ENCODE results near the gene EPHA4. TPM values are rescaled to one million over a fixed set of nuclear protein-coding genes. Genes with fewer than 3 reads are reported as not detected.
A peak's percentile ranks its signal among the peaks of the same experiment; 100 is the strongest.

EPHA4 gene
- polyA plus RNA-seq, 3 donors from 2014 or later, result 6.7 to 18.0 (median 14.2) TPM

GRCh38 chr2:221390878-221391277 lies 181.2 kb downstream of the EPHA4 start:
- DNase-seq, result no peak
- no peak overlapping the region for H3K27ac Mint-ChIP-seq
- no peaks in the 10 kb centered on the region for H3K4me1 Mint-ChIP-seq
- H3K9me3 Mint-ChIP-seq, result no peaks in the 10 kb centered on the region
- H3K36me3 Mint-ChIP-seq, result peaks cover 0 to 2% (median 0%) of the 10 kb centered on the region in 3 donors
- H3K27me3 Mint-ChIP-seq (ENCODE audit: low read depth in 3 of 3), result peaks cover 0 to 5% (median 0%) of the 10 kb centered on the region in 3 donors
- H3K4me3 Mint-ChIP-seq, result no peak overlapping the region

DNA sequence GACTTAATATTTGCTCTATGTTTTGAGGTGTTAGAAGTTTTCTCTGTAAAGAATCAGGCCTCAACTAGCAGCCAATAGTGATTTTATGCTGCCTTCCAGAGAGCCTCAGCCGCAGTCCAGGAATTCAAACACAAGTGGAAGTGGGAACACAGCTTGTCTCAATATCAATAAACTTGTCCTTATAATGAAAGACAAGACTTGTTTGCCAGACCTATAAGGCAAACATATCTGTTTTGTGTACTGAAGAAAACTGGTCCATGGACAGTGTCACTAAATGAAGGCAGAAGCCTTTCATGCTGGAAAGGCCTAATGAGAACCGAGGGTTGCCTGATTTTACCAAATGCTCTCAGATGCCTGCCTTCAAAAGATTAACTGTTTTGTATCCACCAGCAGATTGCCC lies 182.2 kb downstream of the EPHA4 start:
- DNase-seq, result no peak
- no peak overlapping the region for H3K27ac Mint-ChIP-seq
- H3K9me3 Mint-ChIP-seq, result no peaks in the 10 kb centered on the region
- H3K27me3 Mint-ChIP-seq (ENCODE audit: low read depth in 3 of 3), result peaks cover 0 to 3% (median 0%) of the 10 kb centered on the region in 3 donors
- H3K36me3 Mint-ChIP-seq, result peaks cover 0 to 3% (median 2%) of the 10 kb centered on the region in 3 donors
- no peaks in the 10 kb centered on the region for H3K4me1 Mint-ChIP-seq
- no peak overlapping the region for H3K4me3 Mint-ChIP-seq

GRCh38 chr2:221389421-221389820 lies 182.7 kb downstream of the EPHA4 start:
- no peak overlapping the region for H3K4me3 Mint-ChIP-seq
- peaks cover 0 to 3% (median 3%) of the 10 kb centered on the region in 3 donors for H3K36me3 Mint-ChIP-seq
- H3K27ac Mint-ChIP-seq, result no peak overlapping the region
- peaks cover 0 to 3% (median 0%) of the 10 kb centered on the region in 3 donors for H3K27me3 Mint-ChIP-seq (ENCODE audit: low read depth in 3 of 3)
- H3K9me3 Mint-ChIP-seq, result no peaks in the 10 kb centered on the region
- DNase-seq, result no peak
- no peaks in the 10 kb centered on the region for H3K4me1 Mint-ChIP-seq

DNA sequence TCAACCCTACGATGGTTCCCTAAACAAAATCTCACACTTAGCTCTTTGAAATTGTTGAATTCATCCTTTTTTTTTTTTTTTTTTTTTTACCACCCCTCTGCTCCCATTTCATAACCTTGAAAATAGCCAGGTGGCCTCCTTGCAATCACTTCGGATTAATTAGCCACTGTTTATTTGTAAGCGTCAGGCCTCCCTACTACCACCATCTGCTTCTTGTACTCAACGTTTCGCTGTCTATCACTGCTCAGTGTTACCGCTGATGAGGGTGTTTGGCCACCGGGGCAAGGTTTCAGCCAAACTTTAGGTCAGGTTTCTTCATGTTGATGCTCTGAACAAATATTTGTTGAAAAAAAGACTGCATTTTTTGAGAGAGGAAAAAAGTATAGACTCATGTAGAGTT lies 183.2 kb downstream of the EPHA4 start:
- H3K4me3 Mint-ChIP-seq, result no peak overlapping the region

DNA sequence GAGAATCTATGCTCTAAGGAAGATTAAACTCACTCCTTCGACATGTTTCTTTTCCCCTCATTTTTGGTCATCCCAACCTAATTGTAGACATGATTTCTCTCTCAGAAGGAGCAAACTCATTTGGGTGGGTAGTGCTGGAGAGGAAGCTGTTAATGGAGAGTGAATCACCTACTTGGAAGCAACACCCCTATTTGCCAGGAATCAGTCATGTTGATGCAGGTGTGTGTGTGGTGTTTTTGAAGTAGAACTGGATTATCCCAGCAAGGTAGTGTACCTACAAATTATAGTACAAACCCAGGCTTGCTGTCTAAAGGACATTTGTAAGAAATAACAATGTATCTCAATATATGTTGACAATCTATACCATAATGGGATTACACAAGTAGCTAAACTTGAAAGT lies 186.4 kb downstream of the EPHA4 start:
- no peak overlapping the region for H3K4me3 Mint-ChIP-seq
- no peaks in the 10 kb centered on the region for H3K4me1 Mint-ChIP-seq
- no peak overlapping the region for H3K27ac Mint-ChIP-seq
- no peak for DNase-seq
- H3K9me3 Mint-ChIP-seq, result no peaks in the 10 kb centered on the region
- H3K27me3 Mint-ChIP-seq (ENCODE audit: low read depth in 3 of 3), result peaks cover 0 to 3% (median 0%) of the 10 kb centered on the region in 3 donors
- H3K36me3 Mint-ChIP-seq, result peaks cover 0 to 3% (median 3%) of the 10 kb centered on the region in 3 donors

More for the DNA sequence above, 183.2 kb downstream of the EPHA4 start:
- H3K9me3 Mint-ChIP-seq, result no peaks in the 10 kb centered on the region
- DNase-seq, result no peak
- no peak overlapping the region for H3K27ac Mint-ChIP-seq
- H3K36me3 Mint-ChIP-seq, result peaks cover 0 to 3% (median 3%) of the 10 kb centered on the region in 3 donors
- H3K4me1 Mint-ChIP-seq, result no peaks in the 10 kb centered on the region
- peaks cover 0 to 3% (median 0%) of the 10 kb centered on the region in 3 donors for H3K27me3 Mint-ChIP-seq (ENCODE audit: low read depth in 3 of 3)

DNA sequence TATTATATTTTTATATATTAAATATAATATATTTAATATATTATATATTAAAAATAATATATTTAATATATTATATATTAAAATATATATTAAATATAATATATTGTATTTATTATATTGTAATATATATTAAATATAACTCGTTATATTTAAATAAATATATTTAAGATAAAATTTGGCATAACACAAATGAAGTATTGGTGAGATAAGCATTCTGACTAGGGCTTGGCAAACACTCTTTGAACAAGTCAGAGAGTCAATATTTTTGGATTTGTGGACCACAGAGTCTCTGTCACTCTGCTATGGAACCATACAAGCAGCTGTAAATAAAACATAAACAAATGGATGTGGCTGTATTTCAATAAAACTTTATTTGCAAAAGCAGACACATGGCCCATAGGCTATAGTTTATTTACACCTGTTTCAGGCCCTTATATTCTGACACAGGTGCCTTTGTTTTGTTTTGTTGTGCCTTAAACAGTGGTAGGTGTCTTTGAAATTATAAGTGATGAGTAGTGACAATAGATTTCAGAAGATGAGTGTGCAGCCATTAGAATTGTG lies 190.1 kb downstream of the EPHA4 start:
- Mint-ChIP-seq H3K9me3 (no peaks in the 10 kb centered on the region), H3K27me3 (ENCODE audit: low read depth in 3 of 3) (peaks cover 0 to 4% (median under 1%) of the 10 kb centered on the region in 3 donors), H3K36me3 (peaks cover 0 to 3% (median 3%) of the 10 kb centered on the region in 3 donors), H3K4me3 (no peak overlapping the region), H3K4me1 (no peaks in the 10 kb centered on the region), H3K27ac (no peak overlapping the region)
- no peak for DNase-seq

DNA sequence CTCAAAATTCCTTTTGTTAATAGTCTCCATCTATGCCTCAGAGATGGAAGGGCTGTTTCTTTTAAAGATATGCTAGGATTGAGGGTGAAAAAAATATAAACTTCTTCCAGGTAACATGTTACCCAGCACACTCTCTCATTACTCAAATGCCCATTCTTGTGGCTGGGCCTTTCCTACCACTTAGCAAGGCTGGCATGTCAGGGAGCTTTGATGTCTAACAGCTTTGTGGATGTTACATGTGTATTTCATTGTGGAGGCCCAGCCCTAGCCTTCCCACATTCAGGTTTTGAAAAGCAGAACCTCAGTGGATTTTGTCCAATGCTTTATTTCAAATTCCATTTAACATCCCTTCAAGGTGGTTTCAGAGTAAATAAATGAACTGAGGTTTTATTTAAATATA lies 191.4 kb downstream of the EPHA4 start:
- Mint-ChIP-seq H3K36me3 (peaks cover 0 to 3% (median 0%) of the 10 kb centered on the region in 3 donors), H3K27me3 (ENCODE audit: low read depth in 3 of 3) (peaks cover 0 to 4% (median 4%) of the 10 kb centered on the region in 3 donors), H3K4me3 (no peak overlapping the region), H3K4me1 (no peaks in the 10 kb centered on the region), H3K27ac (no peak overlapping the region), H3K9me3 (no peaks in the 10 kb centered on the region)
- DNase-seq, result no peak

GRCh38 chr2:221380062-221380461 lies 192.0 kb downstream of the EPHA4 start:
- H3K27me3 Mint-ChIP-seq (ENCODE audit: low read depth in 3 of 3), result peaks cover 0 to 4% (median 4%) of the 10 kb centered on the region in 3 donors
- no peak overlapping the region for H3K4me3 Mint-ChIP-seq
- no peak for DNase-seq
- H3K4me1 Mint-ChIP-seq, result no peaks in the 10 kb centered on the region
- no peaks in the 10 kb centered on the region for H3K9me3 Mint-ChIP-seq
- no peak overlapping the region for H3K27ac Mint-ChIP-seq
- peaks cover 0 to 2% (median 0%) of the 10 kb centered on the region in 3 donors for H3K36me3 Mint-ChIP-seq

DNA sequence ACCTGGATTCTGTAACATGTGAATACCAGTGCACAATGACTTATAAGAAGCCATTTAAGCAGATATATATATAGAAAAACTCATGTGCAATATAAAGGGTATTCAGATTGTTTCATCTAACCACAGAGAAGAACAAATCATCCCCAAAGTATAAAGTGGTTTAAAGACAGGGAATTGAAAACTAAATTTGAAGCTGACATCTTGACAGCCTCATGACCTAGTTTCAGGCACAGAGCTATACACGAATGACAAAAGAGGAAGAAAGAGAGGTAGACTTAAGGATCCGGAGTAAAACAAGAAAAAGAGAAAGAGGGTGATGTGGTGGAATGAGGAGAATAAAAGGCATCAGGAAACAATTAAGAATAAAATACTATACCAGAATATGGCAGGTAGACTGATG lies 194.5 kb downstream of the EPHA4 start:
- Mint-ChIP-seq H3K27ac (no peak overlapping the region), H3K4me3 (no peak overlapping the region), H3K9me3 (no peaks in the 10 kb centered on the region), H3K4me1 (no peaks in the 10 kb centered on the region), H3K36me3 (no peaks in the 10 kb centered on the region), H3K27me3 (ENCODE audit: low read depth in 3 of 3) (peaks cover 1 to 7% (median 4%) of the 10 kb centered on the region in 3 donors)
- no peak for DNase-seq

GRCh38 chr2:221377066-221377465 lies 195.0 kb downstream of the EPHA4 start:
- Mint-ChIP-seq H3K4me1 (no peaks in the 10 kb centered on the region), H3K9me3 (no peaks in the 10 kb centered on the region), H3K36me3 (no peaks in the 10 kb centered on the region), H3K27ac (no peak overlapping the region), H3K27me3 (ENCODE audit: low read depth in 3 of 3) (peaks cover 1 to 9% (median 4%) of the 10 kb centered on the region in 3 donors), H3K4me3 (no peak overlapping the region)
- DNase-seq, result no peak

GRCh38 chr2:221374234-221374633 lies 197.9 kb downstream of the EPHA4 start:
- H3K36me3 Mint-ChIP-seq, result no peaks in the 10 kb centered on the region
- no peaks in the 10 kb centered on the region for H3K9me3 Mint-ChIP-seq
- no peak overlapping the region for H3K4me3 Mint-ChIP-seq
- H3K4me1 Mint-ChIP-seq, result no peaks in the 10 kb centered on the region
- no peak for DNase-seq
- H3K27me3 Mint-ChIP-seq (ENCODE audit: low read depth in 3 of 3), result peaks cover 1 to 23% (median 4%) of the 10 kb centered on the region in 3 donors
- H3K27ac Mint-ChIP-seq, result no peak overlapping the region

GRCh38 chr2:221372907-221373306 lies 199.2 kb downstream of the EPHA4 start:
- no peak overlapping the region for H3K4me3 Mint-ChIP-seq
- DNase-seq, result no peak
- H3K27ac Mint-ChIP-seq, result no peak overlapping the region
- peaks cover 1 to 23% (median 4%) of the 10 kb centered on the region in 3 donors for H3K27me3 Mint-ChIP-seq (ENCODE audit: low read depth in 3 of 3)
- H3K4me1 Mint-ChIP-seq, result no peaks in the 10 kb centered on the region
- no peaks in the 10 kb centered on the region for H3K36me3 Mint-ChIP-seq
- H3K9me3 Mint-ChIP-seq, result no peaks in the 10 kb centered on the region

DNA sequence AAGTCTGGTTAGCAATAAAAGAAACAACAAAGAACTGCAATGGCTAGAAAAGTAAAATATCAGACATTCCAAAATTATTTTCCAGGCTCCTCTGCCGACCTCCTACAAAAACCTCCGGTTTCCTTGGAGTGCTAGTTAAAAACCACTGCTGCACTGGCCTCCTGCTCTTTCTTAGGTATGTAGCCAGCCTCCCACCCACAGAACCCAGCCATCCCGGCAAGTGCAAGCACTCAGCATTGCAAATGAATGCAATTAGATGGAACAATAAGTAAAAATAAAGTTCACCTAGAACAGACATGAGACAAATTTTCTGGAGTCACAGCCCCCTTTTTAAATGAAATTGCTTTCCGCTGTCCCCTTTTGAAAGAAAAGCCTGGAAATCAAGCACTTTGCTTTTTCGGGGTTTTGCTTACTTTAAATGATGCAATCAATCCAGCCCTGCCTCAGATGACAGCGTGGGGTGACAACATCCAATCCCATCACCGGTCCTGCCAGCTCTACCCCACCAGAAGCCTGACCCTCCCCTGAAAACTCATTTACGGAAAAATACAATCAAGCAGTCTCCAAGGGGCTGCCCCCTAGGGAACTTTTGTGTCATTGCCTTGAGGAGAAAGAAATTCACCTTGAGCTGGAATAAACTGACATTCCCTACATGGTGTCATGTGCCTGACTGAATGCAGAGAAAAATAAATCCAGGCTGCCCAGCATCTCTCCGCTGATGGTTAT lies 199.8 kb downstream of the EPHA4 start:
- no peaks in the 10 kb centered on the region for H3K36me3 Mint-ChIP-seq
- no peaks in the 10 kb centered on the region for H3K9me3 Mint-ChIP-seq
- peak overlapping the region in 1 of 6 donors; percentile 12 for H3K27ac Mint-ChIP-seq
- no peak overlapping the region for H3K4me3 Mint-ChIP-seq
- DNase-seq, result no peak
- H3K27me3 Mint-ChIP-seq (ENCODE audit: low read depth in 3 of 3), result peaks cover 1 to 21% (median 4%) of the 10 kb centered on the region in 3 donors
- no peaks in the 10 kb centered on the region for H3K4me1 Mint-ChIP-seq

- Mint-ChIP-seq H3K9me3 (no peaks in the 10 kb centered on the region), H3K27ac (no peak overlapping the region), H3K4me1 (no peaks in the 10 kb centered on the region), H3K36me3 (no peaks in the 10 kb centered on the region), H3K27me3 (ENCODE audit: low read depth in 3 of 3) (peaks cover 1 to 21% (median 1%) of the 10 kb centered on the region in 3 donors), H3K4me3 (no peak overlapping the region)
- DNase-seq, result no peak
Measured at GRCh38 chr2:221371347-221371746, 200.8 kb downstream of the EPHA4 start.
